SU-DHL-6 (cell line): ENCODE data around the gene ITGA8.

ENCODE experiments used
- H2AFZ ChIP-seq: fragments of 200-600 bp; sonication (generic); 2 replicates; pipeline ENCODE4 v1.6.1; 2014; ENCODE audit warnings: low read depth, mild to moderate bottlenecking, moderate library complexity, mixed read lengths, antibody characterized with exemption, low read length; ENCODE audit not compliant: severe bottlenecking
- H3F3A ChIP-seq: fragments of 200-600 bp; shearing (Covaris generic); 2 replicates; pipeline ENCODE4 v1.6.0; 2016; ENCODE audit warnings: antibody characterized with exemption, mild to moderate bottlenecking; ENCODE audit not compliant: insufficient read depth
- H3K27ac ChIP-seq: fragments of 200-600 bp; sonication (generic); 2 replicates; pipeline ENCODE4 v1.5.1; 2016; ENCODE audit warnings: low read depth, mild to moderate bottlenecking, low read length, moderate library complexity, mixed read lengths
- H3K27me3 ChIP-seq: fragments of 200-600 bp; sonication (generic), shearing (Covaris generic); 2 replicates; pipeline ENCODE4 v1.6.0; 2014; ENCODE audit warnings: mild to moderate bottlenecking, low read length
- H3K36me3 ChIP-seq: fragments of 200-600 bp; sonication (generic); 2 replicates; pipeline ENCODE4 v1.6.1; 2014; ENCODE audit warnings: mild to moderate bottlenecking, low read length, mixed read lengths
- H3K4me2 ChIP-seq: fragments of 300-600, 200-600 bp; shearing (Covaris generic), sonication (generic); 2 replicates; pipeline ENCODE4 v1.6.0; 2014; ENCODE audit warnings: low read length, low read depth, mild to moderate bottlenecking; ENCODE audit not compliant: poor library complexity, severe bottlenecking
- H3K4me3 ChIP-seq: fragments of 200-600 bp; sonication (generic); 2 replicates; pipeline ENCODE4 v1.5.1; 2014; ENCODE audit warnings: antibody characterized with exemption, low read length, mild to moderate bottlenecking, mixed read lengths; ENCODE audit not compliant: insufficient read depth, poor library complexity, severe bottlenecking
- H3K79me2 ChIP-seq: fragments of 200-600 bp; sonication (generic); 2 replicates; pipeline ENCODE4 v1.6.1; 2014; ENCODE audit warnings: mild to moderate bottlenecking, low read length, moderate library complexity; ENCODE audit not compliant: insufficient read depth
- H3K9ac ChIP-seq: fragments of 200-600 bp; sonication (generic); 2 replicates; pipeline ENCODE4 v1.7.0; 2014; ENCODE audit warnings: mild to moderate bottlenecking, low read length
- H3K9me2 ChIP-seq: fragments of 200-600 bp; sonication (generic); replicated peaks from 2 replicates; pipeline ENCODE4 v1.6.1; 2014; ENCODE audit warnings: low read length; ENCODE audit not compliant: insufficient read depth
- H3K9me3 ChIP-seq: fragments of 200-600 bp; sonication (generic); 2 replicates; pipeline ENCODE4 v1.6.1; 2014; ENCODE audit warnings: low read length, mixed read lengths; ENCODE audit not compliant: insufficient read depth
- H4K20me1 ChIP-seq: fragments of 200-600 bp; sonication (generic); 2 replicates; pipeline ENCODE4 v1.6.1; 2014; ENCODE audit warnings: low read depth, mild to moderate bottlenecking, antibody characterized with exemption, low read length, moderate library complexity, mixed read lengths
- CTCF ChIP-seq: fragments of 200-600 bp; sonication (generic); IDR thresholded peaks from one replicate; pipeline ENCODE4 v1.5.1; 2017; ENCODE audit warnings: antibody characterized with exemption, mild to moderate bottlenecking, low read length, moderate library complexity; ENCODE audit not compliant: insufficient read depth, poor library complexity, severe bottlenecking
- EZH2phosphoT487 ChIP-seq: fragments of 200-600 bp; sonication (generic), shearing (Covaris generic); conservative IDR thresholded peaks from 2 replicates; pipeline ENCODE4 v1.6.1; 2018; ENCODE audit warnings: mild to moderate bottlenecking, antibody characterized with exemption, low read length, moderate library complexity, mixed read lengths

Gene ITGA8

DNA sequence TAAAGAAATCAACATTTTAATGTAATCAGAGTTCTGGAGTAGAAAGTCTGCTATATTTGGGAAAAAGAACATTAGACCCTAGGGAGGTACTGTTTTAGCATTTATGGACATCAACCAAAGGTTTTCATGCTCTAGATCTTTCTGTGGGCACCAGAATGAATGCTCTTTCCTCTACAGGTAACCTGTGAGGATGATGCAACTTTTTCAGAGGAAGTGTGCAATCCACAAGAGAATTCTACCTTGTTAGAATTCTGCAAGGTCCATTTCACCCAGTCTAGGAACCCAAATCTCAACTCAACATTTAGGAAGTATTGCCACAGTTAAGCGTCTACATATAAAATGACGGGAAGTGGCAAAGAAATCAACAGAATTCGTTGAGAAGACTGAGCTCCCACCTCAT lies 208.8 kb downstream of the ITGA8 start:
- Histone ChIP-seq H3F3A (no peaks in the 10 kb centered on the region), H3K4me3 (no peak overlapping the region), H3K9me2 (no peaks in the 10 kb centered on the region), H4K20me1 (no peaks in the 10 kb centered on the region), H3K79me2 (no peaks in the 10 kb centered on the region), H3K9ac (no peak overlapping the region), H2AFZ (no peak overlapping the region), H3K4me2 (no peak overlapping the region), H3K9me3 (no peaks in the 10 kb centered on the region), H3K36me3 (no peaks in the 10 kb centered on the region), H3K27me3 (no peaks in the 10 kb centered on the region), H3K27ac (no peak overlapping the region)
- no peak for TF ChIP-seq EZH2phosphoT487
- TF ChIP-seq CTCF, result no peak

- Histone ChIP-seq H3F3A (no peaks in the 10 kb centered on the region), H3K79me2 (no peaks in the 10 kb centered on the region), H3K9me2 (no peaks in the 10 kb centered on the region), H3K9me3 (no peaks in the 10 kb centered on the region), H3K9ac (no peak overlapping the region), H3K27me3 (no peaks in the 10 kb centered on the region), H4K20me1 (no peaks in the 10 kb centered on the region), H2AFZ (no peak overlapping the region), H3K4me2 (no peak overlapping the region), H3K4me3 (no peak overlapping the region), H3K36me3 (no peaks in the 10 kb centered on the region), H3K27ac (no peak overlapping the region)
- TF ChIP-seq EZH2phosphoT487 (no peak), CTCF (no peak)
Measured at GRCh38 chr10:15505329-15505728, 214.4 kb downstream of the ITGA8 start.

DNA sequence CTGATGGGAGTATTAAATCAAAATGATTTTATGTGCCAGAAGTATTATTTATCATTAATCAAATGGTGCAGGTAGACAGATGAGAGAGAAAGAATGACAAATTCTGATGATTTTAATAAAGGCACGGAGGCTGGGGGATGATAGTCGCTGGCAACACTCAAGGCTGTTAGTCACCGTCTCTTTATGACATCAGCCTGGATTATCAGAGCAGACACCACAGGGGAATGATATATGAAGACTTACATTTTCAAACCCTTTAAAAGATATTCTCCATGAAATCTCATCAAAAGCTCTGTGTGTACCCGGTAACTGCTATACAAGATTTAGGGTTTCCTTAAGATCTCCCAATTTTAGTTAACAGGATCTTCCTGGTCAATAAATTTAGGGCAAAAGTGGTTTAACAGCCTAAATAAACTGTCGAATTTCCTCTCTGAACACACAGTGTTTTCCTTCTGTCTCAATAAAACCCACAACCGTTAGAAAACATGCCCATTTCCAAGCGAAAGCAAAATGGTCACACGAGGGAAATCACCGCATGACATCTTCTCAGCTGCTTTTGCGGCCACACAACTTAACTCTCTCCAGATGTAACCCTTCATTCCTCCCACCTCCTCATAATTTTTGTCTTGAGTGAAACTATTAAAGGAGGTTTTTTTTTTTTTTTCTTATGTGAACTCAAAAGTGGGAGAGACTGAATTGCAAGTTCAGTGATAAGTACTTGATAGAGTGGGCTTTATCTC lies 215.5 kb downstream of the ITGA8 start:
- H2AFZ ChIP-seq, result no peak overlapping the region
- no peaks in the 10 kb centered on the region for H3K9me2 ChIP-seq
- H3K9me3 ChIP-seq, result no peaks in the 10 kb centered on the region
- H3K4me2 ChIP-seq, result no peak overlapping the region
- H4K20me1 ChIP-seq, result no peaks in the 10 kb centered on the region
- TF ChIP-seq EZH2phosphoT487, result no peak
- no peak for TF ChIP-seq CTCF
- no peaks in the 10 kb centered on the region for H3K36me3 ChIP-seq
- H3K27ac ChIP-seq, result no peak overlapping the region
- no peaks in the 10 kb centered on the region for H3F3A ChIP-seq
- no peak overlapping the region for H3K4me3 ChIP-seq
- H3K27me3 ChIP-seq, result no peaks in the 10 kb centered on the region
- no peaks in the 10 kb centered on the region for H3K79me2 ChIP-seq
- no peak overlapping the region for H3K9ac ChIP-seq
